Osteoblast (primary cell): ENCODE data around the gene LTB4R2. TPM values are rescaled to one million over a fixed set of nuclear protein-coding genes. Genes with fewer than 3 reads are reported as not detected.

Experiments
- DNase-seq: peaks from one replicate; pipeline ENCODE4 v3.0.0; 2011; ENCODE audit warnings: low spot score, mixed read lengths; ENCODE audit not compliant: insufficient read length; ENCODE audit errors: missing footprints
- H2AFZ ChIP-seq: 2 replicates; pipeline ENCODE4 v1.6.0; 2011; ENCODE audit warnings: mild to moderate bottlenecking, low read length
- H3K27ac ChIP-seq: 2 replicates; pipeline ENCODE4 v1.5.1; 2011; ENCODE audit warnings: mild to moderate bottlenecking, low read depth, low read length, moderate library complexity
- H3K27me3 ChIP-seq: 2 replicates; pipeline ENCODE4 v1.6.0; 2012; ENCODE audit warnings: mild to moderate bottlenecking, control low read depth, inconsistent platforms, low read length, moderate library complexity; ENCODE audit not compliant: insufficient read depth
- H3K36me3 ChIP-seq: 2 replicates; pipeline ENCODE4 v1.5.1; 2011; ENCODE audit warnings: mild to moderate bottlenecking, low read length, control low read depth, moderate library complexity; ENCODE audit not compliant: insufficient read depth
- H3K4me1 ChIP-seq: 2 replicates; pipeline ENCODE4 v1.5.1; 2011; ENCODE audit warnings: mild to moderate bottlenecking, low read length, control low read depth, moderate library complexity; ENCODE audit not compliant: insufficient read depth
- H3K4me2 ChIP-seq: 2 replicates; pipeline ENCODE4 v1.6.0; 2011; ENCODE audit warnings: mild to moderate bottlenecking, low read length; ENCODE audit not compliant: insufficient read depth
- H3K4me3 ChIP-seq: fragments of 200-600 bp; sonication (generic); 3 replicates; pipeline ENCODE4 v1.5.1; 2012; ENCODE audit warnings: mild to moderate bottlenecking, low read length, inconsistent platforms; ENCODE audit not compliant: insufficient read depth
- H3K79me2 ChIP-seq: 2 replicates; pipeline ENCODE4 v1.6.0; 2012; ENCODE audit warnings: mild to moderate bottlenecking, low read length, control low read depth, inconsistent platforms; ENCODE audit not compliant: insufficient read depth
- H3K9me3 ChIP-seq: 2 replicates; pipeline ENCODE4 v1.5.1; 2011; ENCODE audit warnings: low read depth, low read length, control low read depth
- H4K20me1 ChIP-seq: 2 replicates; pipeline ENCODE4 v1.6.0; 2012; ENCODE audit warnings: mild to moderate bottlenecking, low read length, control low read depth; ENCODE audit not compliant: insufficient read depth
- total RNA-seq: library from RNA; depleted of rRNA; stranded (reverse); fragments of >200 nt; gene quantifications from 2 replicates; pipeline ENCODE4 v1.2.3, GENCODE V29; 2012
- TF ChIP-seq, protein P1 (sequence below): IDR thresholded peaks from 2 replicates; pipeline ENCODE4 v1.5.1; 2011; ENCODE audit warnings: mild to moderate bottlenecking, low read depth, low read length, moderate library complexity; ENCODE audit errors: extremely low read depth

LTB4R2 gene
- total RNA-seq, 1 donor: 5.1 TPM

DNA sequence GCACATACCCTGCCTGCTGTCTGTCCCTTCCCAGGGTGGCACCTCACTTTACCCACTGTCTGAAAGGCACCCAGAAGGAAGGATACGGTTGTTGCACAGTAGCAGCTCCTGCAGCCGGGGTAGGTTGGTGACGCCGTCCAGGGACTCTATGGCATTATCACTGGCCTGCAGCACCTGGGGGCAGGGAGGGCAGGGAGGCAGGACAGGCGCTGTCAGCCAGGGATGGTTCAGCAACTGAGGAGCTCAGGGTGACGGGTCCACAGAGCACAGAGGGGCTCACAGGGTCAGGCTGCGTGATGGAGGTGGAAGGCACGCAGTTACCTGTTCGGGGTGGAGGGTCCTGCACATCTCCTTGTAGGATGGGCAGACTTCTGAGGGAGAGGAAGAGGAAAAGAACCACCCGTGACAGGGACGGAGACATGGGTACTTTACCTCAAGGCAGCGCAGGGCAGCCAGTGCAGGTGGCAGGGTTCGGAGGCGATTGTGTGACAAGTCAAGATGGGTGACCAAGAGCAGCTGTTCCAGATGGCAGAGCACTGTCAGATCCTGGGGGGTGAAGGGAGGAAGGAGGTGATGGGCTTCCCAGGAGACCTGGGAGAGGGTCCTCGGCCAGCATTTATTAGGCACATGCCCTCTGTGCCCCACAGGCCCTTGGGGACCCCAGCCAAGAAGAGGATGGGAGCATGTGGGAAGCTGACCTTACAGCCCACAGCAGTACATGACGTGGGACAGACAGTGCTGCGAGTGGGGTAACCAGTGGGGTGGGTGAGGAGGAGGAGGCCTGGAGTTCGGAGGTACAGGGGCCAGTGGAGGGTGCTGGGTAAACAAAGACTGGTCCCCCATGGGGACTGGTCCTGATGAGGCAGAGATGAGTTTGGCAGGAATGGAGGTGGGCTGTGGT is 43.3 kb upstream of the LTB4R2 start:
- Histone ChIP-seq H3K4me2 (no peak overlapping the region), H3K79me2 (peaks cover 5% of the 10 kb centered on the region), H3K4me3 (no peak overlapping the region), H3K27ac (no peak overlapping the region), H3K9me3 (no peaks in the 10 kb centered on the region), H2AFZ (no peak overlapping the region), H3K36me3 (peaks cover 38% of the 10 kb centered on the region), H3K27me3 (no peaks in the 10 kb centered on the region), H3K4me1 (peaks cover under 1% of the 10 kb centered on the region), H4K20me1 (no peaks in the 10 kb centered on the region)
- no peak for DNase-seq
- TF ChIP-seq, protein P1, sequence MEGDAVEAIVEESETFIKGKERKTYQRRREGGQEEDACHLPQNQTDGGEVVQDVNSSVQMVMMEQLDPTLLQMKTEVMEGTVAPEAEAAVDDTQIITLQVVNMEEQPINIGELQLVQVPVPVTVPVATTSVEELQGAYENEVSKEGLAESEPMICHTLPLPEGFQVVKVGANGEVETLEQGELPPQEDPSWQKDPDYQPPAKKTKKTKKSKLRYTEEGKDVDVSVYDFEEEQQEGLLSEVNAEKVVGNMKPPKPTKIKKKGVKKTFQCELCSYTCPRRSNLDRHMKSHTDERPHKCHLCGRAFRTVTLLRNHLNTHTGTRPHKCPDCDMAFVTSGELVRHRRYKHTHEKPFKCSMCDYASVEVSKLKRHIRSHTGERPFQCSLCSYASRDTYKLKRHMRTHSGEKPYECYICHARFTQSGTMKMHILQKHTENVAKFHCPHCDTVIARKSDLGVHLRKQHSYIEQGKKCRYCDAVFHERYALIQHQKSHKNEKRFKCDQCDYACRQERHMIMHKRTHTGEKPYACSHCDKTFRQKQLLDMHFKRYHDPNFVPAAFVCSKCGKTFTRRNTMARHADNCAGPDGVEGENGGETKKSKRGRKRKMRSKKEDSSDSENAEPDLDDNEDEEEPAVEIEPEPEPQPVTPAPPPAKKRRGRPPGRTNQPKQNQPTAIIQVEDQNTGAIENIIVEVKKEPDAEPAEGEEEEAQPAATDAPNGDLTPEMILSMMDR: no peak

DNA sequence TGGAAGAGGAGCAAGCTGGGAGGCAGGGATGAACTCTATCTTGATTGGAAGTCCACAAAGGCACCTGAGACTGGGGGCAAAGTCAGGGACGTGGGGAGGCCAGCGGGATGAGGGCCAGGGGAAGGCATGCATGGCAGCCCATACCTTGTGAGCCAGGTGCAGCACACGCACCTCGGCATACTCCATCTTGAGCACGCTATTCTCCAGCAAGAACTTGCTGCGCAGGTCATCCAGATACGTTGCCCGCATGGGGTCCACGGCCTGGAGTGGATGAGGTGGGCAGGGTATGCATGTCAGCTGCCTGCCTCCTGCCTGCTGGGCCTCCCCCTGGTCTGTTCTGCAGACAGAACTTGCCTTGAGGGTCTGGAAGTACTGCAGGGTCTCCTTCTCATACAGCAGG is 42.4 kb upstream of the LTB4R2 start:
- peaks cover 7% of the 10 kb centered on the region for H3K79me2 ChIP-seq
- DNase-seq: no peak
- H3K27ac ChIP-seq: no peak overlapping the region

DNA sequence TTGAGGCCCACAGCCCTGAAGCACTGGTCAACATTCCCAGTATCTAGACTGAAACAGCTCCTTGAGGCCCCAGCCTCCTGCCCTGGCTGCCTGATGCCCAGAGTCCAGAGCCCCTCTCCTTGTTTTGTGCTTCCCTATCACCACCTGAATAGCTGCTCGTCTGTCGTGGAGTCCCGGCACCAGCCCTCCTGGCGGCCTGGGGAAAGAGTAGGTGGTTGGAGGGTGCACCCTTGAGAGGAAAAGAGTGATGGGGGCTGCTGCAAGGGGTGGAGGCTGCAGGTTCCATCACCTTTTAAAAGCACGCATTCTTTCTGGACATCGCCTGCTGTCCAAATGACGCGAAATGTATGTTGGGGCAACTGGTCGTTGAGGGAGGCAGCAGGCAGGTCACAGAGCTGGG is 41.7 kb upstream of the LTB4R2 start:
- Histone ChIP-seq H3K4me1 (peaks cover 6% of the 10 kb centered on the region), H3K4me2 (no peak overlapping the region), H2AFZ (no peak overlapping the region), H3K36me3 (peaks cover 38% of the 10 kb centered on the region), H3K9me3 (no peaks in the 10 kb centered on the region), H3K27me3 (no peaks in the 10 kb centered on the region), H4K20me1 (no peaks in the 10 kb centered on the region), H3K27ac (no peak overlapping the region), H3K4me3 (no peak overlapping the region), H3K79me2 (peaks cover 7% of the 10 kb centered on the region)
- TF ChIP-seq, protein P1: no peak
- DNase-seq: no peak

More for the DNA sequence above, 42.4 kb upstream of the LTB4R2 start:
- H3K36me3 ChIP-seq: peaks cover 38% of the 10 kb centered on the region
- H4K20me1 ChIP-seq: no peaks in the 10 kb centered on the region
- H3K9me3 ChIP-seq: no peaks in the 10 kb centered on the region
- no peaks in the 10 kb centered on the region for H3K27me3 ChIP-seq
- H3K4me3 ChIP-seq: no peak overlapping the region
- H3K4me1 ChIP-seq: peaks cover 6% of the 10 kb centered on the region
- TF ChIP-seq, protein P1: no peak
- H3K4me2 ChIP-seq: no peak overlapping the region
- H2AFZ ChIP-seq: no peak overlapping the region

DNA sequence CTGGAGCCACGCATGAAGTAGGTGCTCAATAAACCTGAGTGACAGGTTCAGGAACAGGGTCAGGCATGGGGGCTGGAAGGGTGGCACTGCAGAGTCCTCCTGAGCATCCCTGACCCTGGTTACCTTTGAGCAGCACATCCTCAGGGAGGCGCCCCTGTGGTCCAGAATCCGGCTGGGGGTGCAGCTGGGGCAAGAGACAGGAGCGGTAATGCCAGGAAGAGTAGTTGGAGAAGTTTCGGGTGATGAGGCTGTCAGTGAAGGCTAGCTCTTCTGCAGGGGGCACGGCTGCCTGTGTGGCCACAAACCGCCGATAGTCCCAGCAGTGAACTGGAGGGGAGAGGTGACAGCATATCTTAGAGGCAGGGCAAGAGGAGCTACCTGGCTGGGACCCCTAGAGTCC is 40.6 kb upstream of the LTB4R2 start:
- H3K4me1 ChIP-seq: peaks cover 6% of the 10 kb centered on the region
- no peaks in the 10 kb centered on the region for H3K9me3 ChIP-seq
- no peaks in the 10 kb centered on the region for H4K20me1 ChIP-seq
- H3K36me3 ChIP-seq: peaks cover 38% of the 10 kb centered on the region
- H3K4me2 ChIP-seq: no peak overlapping the region
- peaks cover 7% of the 10 kb centered on the region for H3K79me2 ChIP-seq
- DNase-seq: no peak
- TF ChIP-seq, protein P1: no peak
- H3K4me3 ChIP-seq: no peak overlapping the region
- no peak overlapping the region for H3K27ac ChIP-seq
- H2AFZ ChIP-seq: no peak overlapping the region
- H3K27me3 ChIP-seq: no peaks in the 10 kb centered on the region
